Measurements from ENCODE around the gene WIPF3. TPM values are rescaled to one million over a fixed set of nuclear protein-coding genes. Genes with fewer than 3 reads are reported as not detected.

Gene WIPF3
- total RNA-seq, 2 experiments from 2014 or later: not detected

DNA sequence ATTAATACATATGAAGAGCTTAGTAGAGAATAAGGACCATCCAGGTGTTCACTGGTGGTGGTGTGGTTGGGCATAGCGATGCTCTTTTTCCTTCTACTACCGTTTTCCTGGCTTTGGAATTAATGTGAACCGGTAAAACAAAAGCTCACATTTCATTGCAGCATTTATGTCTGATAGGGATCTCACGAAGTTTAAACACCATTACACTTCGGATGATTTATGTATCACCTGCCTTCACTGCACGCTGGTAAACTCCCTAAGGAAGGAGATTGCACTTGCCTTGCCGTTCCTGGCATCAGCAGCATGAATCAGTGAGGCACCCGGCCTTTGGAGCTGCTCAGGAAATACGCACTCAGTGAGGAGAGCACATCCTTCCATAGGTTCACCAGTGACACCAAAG is 47.5 kb downstream of the WIPF3 start:
- H3K9me3 Mint-ChIP-seq: no peaks in the 10 kb centered on the region
- H3K27me3 Mint-ChIP-seq: peaks cover 8% of the 10 kb centered on the region
- ATAC-seq (ENCODE audit: poor library complexity) (no peak), DNase-seq (no peak)
- no peaks in the 10 kb centered on the region for H3K9me3 ChIP-seq (ENCODE audit: control insufficient read depth in 1 of 2, insufficient read depth in 1 of 2, low read length in 2 of 2)
- no peak overlapping the region for H3K4me3 Mint-ChIP-seq
- no peak overlapping the region for H3K27ac ChIP-seq (ENCODE audit: low read depth in 1 of 2, low read length in 2 of 2)
- no peaks in the 10 kb centered on the region for H3K36me3 ChIP-seq (ENCODE audit: insufficient read depth, low read length)
- ChIA-PET POLR2A (no interaction called here), CTCF (no interaction called here)
- H3K27me3 ChIP-seq (ENCODE audit: control insufficient read depth in 1 of 2, insufficient read depth in 2 of 2, low read length in 2 of 2): no peaks in the 10 kb centered on the region
- H3K4me3 ChIP-seq (ENCODE audit: low read length): no peak overlapping the region
- H3K27ac Mint-ChIP-seq: no peak overlapping the region
- TF ChIP-seq, protein P1, sequence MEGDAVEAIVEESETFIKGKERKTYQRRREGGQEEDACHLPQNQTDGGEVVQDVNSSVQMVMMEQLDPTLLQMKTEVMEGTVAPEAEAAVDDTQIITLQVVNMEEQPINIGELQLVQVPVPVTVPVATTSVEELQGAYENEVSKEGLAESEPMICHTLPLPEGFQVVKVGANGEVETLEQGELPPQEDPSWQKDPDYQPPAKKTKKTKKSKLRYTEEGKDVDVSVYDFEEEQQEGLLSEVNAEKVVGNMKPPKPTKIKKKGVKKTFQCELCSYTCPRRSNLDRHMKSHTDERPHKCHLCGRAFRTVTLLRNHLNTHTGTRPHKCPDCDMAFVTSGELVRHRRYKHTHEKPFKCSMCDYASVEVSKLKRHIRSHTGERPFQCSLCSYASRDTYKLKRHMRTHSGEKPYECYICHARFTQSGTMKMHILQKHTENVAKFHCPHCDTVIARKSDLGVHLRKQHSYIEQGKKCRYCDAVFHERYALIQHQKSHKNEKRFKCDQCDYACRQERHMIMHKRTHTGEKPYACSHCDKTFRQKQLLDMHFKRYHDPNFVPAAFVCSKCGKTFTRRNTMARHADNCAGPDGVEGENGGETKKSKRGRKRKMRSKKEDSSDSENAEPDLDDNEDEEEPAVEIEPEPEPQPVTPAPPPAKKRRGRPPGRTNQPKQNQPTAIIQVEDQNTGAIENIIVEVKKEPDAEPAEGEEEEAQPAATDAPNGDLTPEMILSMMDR (IDR thresholded peaks at IDR 0.05): no peak
- no peaks in the 10 kb centered on the region for H3K4me1 ChIP-seq (ENCODE audit: insufficient read depth, low read length)
- intact Hi-C loops (cut with DNase I, micrococcal nuclease): no loop called here
- H3K4me1 Mint-ChIP-seq (ENCODE audit: low read depth): no peaks in the 10 kb centered on the region
- H3K36me3 Mint-ChIP-seq (ENCODE audit: low read depth): no peaks in the 10 kb centered on the region

DNA sequence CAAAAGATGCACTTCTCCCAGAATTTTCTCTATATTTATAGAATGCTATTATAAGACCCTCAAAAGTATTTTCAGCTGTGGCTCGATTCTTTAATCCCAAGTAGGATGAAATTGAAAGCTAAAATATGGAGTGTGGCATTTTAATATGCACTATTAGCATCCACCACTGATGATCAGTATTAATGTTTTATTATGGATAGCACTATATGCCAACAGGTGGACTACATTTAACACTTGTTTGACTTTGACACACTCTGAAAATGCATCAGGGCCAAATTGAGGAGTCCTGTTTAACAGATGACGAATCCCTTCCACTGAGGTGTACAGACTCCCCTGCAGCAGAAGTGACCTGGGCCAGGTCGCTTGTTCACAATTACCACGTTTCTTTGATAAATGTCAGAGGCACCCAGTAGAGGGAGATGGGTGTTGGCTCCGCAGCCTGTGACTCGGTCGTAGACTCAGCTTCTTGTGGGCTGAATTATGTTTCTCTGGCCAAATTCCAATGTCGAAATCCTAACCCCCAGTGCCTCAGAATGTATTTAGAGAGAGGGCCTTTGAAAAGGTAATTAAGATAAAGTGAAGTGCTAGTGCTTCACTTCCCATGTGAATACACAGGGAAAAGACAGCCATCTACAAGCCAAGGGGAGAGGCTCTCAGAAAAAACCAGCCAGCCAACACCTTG is 48.1 kb downstream of the WIPF3 start:
- no peak overlapping the region for H3K27ac ChIP-seq (ENCODE audit: low read depth in 1 of 2, low read length in 2 of 2)
- ChIA-PET POLR2A (no interaction called here), CTCF (no interaction called here)
- H3K4me1 ChIP-seq (ENCODE audit: insufficient read depth, low read length): no peaks in the 10 kb centered on the region
- no peak overlapping the region for H3K4me3 ChIP-seq (ENCODE audit: low read length)
- H3K27me3 Mint-ChIP-seq: peaks cover 8% of the 10 kb centered on the region
- ATAC-seq (ENCODE audit: poor library complexity) (no peak), DNase-seq (no peak)
- TF ChIP-seq, protein P1 (IDR thresholded peaks at IDR 0.05): no peak
- no peaks in the 10 kb centered on the region for H3K27me3 ChIP-seq (ENCODE audit: control insufficient read depth in 1 of 2, insufficient read depth in 2 of 2, low read length in 2 of 2)
- no peaks in the 10 kb centered on the region for H3K36me3 Mint-ChIP-seq (ENCODE audit: low read depth)
- no peaks in the 10 kb centered on the region for H3K36me3 ChIP-seq (ENCODE audit: insufficient read depth, low read length)
- H3K27ac Mint-ChIP-seq: no peak overlapping the region
- no peaks in the 10 kb centered on the region for H3K9me3 Mint-ChIP-seq
- no peaks in the 10 kb centered on the region for H3K9me3 ChIP-seq (ENCODE audit: control insufficient read depth in 1 of 2, insufficient read depth in 1 of 2, low read length in 2 of 2)
- no peak overlapping the region for H3K4me3 Mint-ChIP-seq
- H3K4me1 Mint-ChIP-seq (ENCODE audit: low read depth): no peaks in the 10 kb centered on the region
- intact Hi-C loops (cut with DNase I, micrococcal nuclease): no loop called here

DNA sequence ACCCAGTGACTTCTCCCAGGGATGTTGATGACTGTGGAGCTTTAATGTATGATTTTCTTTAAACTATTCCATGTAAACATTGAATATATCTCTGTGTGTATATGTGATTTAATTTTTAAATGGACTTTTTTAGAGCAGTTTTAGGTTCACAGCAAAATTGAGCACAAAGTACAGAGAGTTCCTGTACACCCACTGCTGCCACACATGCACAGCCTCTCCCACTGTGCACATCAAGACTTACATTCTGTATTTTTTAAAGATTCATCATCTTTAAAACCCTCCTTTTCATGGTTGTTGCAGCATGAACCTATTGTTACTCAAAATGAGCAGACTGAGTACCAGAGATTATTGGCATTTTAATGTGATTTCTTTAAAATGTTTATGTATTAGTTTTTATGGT is 51.3 kb downstream of the WIPF3 start:
- POLR2A ChIA-PET: no interaction called here
- H3K27me3 Mint-ChIP-seq: peaks cover 5% of the 10 kb centered on the region
- Histone ChIP-seq H3K9me3 (ENCODE audit: control insufficient read depth in 1 of 2, insufficient read depth in 1 of 2, low read length in 2 of 2) (no peaks in the 10 kb centered on the region), H3K27ac (ENCODE audit: low read depth in 1 of 2, low read length in 2 of 2) (no peak overlapping the region), H3K4me1 (ENCODE audit: insufficient read depth, low read length) (no peaks in the 10 kb centered on the region), H3K27me3 (ENCODE audit: control insufficient read depth in 1 of 2, insufficient read depth in 2 of 2, low read length in 2 of 2) (no peaks in the 10 kb centered on the region), H3K4me3 (ENCODE audit: low read length) (no peak overlapping the region), H3K36me3 (ENCODE audit: insufficient read depth, low read length) (no peaks in the 10 kb centered on the region)
- DNase-seq: no peak
- intact Hi-C loops (cut with DNase I, micrococcal nuclease): no loop called here
- H3K27ac Mint-ChIP-seq: no peak overlapping the region
- H3K4me3 Mint-ChIP-seq: no peak overlapping the region
- TF ChIP-seq, protein P1 (IDR thresholded peaks at IDR 0.05): no peak
- H3K36me3 Mint-ChIP-seq (ENCODE audit: low read depth): no peaks in the 10 kb centered on the region
- no peaks in the 10 kb centered on the region for H3K4me1 Mint-ChIP-seq (ENCODE audit: low read depth)
- CTCF ChIA-PET: no interaction called here
- no peak for ATAC-seq (ENCODE audit: poor library complexity)
- no peaks in the 10 kb centered on the region for H3K9me3 Mint-ChIP-seq

Measured in CD4-positive, alpha-beta T cell (primary cell).